NCI-H2227 (cell line): ENCODE measurements around the gene FANCD2.
"Not testable (repeated sequence)": the region's sequence is repeated elsewhere in the genome, so short reads cannot be mapped to it uniquely, and the experiment has no call there.

Experiments
- DNase-seq: peaks from one replicate; lab custom pipeline; 2025; ENCODE audit not compliant: unreplicated experiment; lab: John Stamatoyannopoulos, UW

Gene FANCD2

DNA sequence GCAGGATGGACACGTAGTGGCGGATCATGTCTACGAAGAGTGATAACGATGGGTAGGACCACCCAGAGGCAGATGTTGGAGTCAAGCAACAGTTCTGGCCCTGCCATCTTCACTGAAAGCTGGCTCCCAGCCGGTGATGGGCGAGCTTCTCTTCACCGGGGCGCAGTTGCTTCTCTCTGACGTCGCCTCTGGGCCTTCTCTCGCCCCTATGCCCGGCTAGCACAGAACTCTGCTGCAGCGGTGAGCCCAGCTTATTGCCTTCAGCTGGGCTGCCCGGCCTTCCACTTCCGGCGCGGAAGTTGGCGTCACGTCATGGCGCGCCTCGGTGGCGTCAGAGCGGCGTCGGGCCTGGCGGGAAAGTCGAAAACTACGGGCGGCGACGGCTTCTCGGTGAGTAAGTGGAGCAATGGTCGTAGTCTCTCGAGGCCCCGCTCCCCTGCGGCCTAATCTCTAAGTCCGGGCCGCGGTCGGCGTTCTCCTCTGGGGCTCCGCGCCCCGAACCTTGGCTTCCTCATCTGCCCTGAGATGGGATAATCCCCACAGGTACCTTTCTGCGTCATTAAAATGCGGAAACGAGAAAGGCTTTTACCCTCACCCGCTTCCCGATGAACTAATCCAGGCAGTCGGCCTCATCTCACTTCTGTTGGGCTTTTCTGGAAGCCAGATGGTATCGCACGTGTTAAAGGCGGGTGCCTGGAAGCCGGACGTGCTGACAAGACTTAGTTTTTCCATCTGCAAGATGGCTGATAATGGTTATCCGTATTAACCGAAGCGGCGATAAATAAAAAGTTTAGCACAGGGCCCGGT lies at the start of gene FANCD2:
Gene FANCD2 (plus strand): TSS at position 354 of the 807 bp plus-strand sequence. CDS start 2,221 bp downstream, outside the sequence.
- DNase-seq: peak; percentile 90

DNA sequence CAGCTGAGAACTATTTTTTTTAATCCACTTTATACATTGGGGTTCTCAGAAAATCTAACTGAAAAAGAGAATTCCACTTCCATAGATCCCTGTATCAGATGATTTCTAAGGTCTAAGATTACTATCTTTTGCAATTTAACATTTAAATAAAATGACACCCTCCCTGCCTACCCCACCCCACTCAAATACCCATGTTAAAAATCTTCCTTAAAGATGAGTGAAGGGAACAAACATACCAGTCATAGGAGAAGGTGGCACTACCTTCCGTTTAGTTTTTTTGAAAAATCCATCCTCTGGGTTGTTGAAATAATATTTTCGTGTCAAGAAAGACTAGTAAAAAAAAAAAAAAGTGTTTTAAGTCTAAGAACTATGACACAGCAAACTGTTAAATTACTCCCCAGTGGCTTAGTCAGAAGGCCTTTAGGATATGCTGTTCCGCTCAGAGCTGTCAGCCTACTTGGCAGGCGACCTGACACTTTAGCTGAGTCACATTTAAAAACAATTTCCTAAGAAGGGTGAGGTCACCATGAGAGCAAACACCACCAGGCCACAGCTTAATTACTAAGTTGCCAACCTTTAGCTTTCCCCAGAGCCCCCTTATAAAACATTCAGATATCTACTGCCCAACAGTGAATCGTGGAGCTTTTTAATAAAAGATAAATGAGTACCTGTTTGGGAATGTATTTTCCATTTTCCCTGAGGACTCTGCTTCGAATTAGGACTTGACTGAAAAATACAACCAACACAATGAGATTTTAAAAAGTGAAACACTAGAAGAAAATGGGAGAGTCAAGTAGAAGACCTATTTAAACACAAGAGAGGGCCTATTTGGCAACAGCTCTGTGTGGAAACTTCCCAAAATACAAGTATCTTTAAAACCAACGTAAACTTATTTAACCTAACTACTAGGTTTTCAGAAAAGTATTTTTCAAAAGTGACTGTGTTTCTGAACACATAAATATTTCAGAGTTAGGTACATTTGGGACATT lies 49.2 kb upstream of the FANCD2 start:
- DNase-seq: no peak

DNA sequence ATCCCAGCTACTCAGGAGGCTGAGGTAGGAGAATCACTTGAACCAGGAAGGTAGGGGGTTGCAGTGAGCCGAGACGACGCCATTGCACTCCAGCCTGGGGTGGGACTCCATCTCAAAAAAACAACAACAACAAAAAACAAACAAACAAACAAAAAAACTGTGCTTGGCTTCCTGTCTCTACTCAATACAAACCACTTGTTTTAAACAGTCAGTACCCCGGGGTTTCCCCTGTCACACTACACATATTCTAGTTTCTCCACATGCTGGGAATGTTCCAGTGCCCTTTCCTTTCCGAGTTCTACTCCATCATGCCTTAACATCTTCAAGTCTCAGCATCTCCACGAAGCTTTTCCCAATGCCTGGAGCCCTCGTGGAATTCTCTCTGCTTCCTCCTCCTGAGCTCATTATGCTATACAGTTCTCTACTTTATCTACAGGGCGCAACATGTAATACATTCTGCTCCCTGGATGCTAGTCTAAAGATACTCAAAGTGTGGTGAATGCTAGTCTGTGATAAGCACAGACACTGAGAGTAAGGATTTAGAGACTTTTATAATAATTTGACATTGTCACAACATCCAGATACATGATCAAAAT lies 47.4 kb upstream of the FANCD2 start:
- no peak for DNase-seq

DNA sequence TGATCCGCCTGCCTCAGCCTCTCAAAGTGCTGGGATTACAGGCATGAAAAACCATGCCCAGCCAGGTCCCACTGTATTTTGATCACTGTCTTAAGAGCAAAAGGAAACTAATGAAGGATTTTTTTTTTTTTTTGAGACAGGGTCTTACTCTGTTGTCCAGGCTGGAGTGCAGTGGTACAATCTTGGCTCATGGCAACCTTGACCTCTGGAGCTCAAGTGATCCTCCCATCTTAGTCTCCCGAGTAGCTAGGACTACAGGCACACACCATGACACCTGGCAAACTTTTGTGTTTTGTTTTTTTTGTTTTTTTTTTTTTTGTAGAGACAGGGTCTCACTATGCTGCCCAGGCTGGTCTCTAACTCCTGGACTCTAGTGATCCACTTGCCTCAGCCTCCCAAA lies 46.0 kb upstream of the FANCD2 start:
- DNase-seq: no peak

DNA sequence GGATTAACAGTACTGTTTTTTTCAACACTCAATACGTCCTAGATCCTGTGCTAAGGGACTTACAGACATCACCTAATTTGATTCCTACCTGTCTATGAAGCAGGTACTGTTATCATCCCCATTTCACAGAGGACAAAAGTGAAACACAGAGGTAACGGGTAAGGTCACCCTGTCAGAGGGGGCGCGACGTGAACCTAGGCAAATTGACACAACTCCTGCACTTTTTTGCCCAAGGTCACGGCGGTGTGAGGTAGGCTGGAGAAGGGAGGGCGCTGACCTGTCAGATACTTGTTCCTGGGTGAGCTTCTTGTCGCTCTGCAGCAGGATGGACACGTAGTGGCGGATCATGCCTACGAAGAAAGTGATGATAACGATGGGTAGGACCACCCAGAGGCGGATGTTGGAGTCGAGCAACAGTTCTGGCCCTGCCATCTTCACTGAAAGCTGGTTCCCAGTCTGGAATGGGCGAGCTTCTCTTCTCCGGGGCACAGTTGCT lies 40.0 kb upstream of the FANCD2 start:
- no peak for DNase-seq

DNA sequence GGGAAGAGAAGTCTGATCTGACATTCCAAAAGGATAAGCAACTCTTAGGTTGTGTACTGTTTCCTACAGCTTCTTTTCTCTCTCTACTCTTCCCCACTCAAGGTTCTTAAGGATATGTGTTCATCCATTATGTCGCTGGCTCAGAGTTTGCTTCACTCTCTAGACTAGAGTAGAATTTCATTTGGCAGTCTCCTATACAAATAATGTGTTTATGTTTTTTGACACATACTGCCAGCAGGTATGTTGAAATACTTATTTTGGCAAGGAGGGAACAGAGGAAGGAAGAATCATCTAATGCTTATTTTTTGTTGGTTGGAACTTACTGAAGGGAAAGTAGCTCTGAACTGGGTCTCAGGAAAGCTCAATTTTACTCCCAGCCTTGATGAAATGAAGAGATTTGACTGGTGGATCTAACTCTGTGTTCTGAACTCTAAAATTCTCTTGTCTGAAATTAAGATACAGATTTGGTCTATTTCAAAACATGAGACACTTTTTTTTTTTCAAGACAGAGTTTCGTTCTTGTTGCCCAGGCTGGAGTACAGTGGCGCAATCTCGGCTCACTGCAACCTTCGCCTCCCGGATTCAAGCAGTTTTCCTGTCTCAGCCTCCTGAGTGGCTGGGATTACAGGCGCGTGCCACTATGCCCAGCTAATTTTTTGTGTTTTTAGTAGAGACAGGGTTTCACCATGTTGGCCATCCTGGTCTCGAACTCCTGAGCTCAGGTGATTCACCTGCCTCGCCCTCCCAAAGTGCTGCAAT lies 32.0 kb upstream of the FANCD2 start:
- DNase-seq: no peak

DNA sequence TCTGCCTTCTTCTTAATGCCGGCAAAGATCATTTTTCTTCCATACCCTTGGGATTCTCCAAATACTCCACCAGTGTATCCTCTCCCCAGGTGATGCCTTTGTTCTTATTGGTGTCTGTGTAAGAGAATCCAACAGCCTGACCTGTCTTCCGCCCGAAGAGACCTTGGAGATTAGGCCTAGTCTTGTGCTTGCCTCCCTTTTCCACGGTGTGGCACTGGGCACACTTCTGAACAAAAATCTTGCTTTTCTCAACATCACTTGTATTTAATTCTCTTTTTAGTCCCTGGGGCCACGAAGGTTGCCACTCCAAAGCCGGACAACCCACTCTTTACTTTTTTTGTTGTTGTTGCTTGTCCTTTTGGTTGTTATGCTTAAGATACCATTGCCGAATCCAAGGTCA lies 25.6 kb upstream of the FANCD2 start:
- DNase-seq: no peak

DNA sequence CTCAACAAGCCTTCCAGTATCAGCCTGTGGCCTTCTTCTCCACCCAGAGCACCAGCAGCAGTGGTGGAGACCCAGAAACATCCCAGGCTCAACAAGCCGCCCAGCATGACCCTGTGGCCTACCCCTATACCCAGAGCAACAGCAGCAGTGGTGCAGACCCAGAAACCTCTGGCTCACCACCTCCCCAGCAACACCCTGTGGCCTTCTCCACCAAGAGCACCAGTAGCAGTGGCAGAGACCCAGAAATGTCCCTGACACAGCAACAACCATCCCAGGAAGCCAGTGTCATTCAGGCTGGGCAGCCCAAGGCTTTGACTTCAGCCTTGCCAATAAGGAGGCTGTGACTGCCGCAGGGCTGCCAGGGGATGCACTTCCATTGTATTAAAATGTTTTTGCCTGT lies 23.3 kb upstream of the FANCD2 start:
- DNase-seq: no peak

DNA sequence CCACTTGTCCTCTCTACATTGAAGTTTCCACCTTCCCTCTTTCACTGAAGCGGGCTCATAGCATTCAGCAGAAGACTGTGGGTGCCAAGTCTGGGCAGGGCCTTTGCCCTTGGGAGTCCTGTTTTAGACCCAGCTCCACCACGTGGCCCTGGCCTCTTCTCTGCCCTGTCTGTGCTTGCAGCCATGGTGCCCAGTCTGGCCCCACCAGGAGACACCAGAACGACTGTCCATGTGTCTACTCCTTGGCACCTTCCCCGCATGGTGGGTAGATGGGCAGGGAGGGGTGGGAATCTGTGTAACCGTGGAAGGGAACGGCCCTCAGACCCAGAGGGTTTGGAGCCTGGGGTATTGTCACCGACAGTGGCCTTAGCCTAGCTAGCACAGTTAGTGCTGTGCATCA lies 21.7 kb upstream of the FANCD2 start:
- no peak for DNase-seq

DNA sequence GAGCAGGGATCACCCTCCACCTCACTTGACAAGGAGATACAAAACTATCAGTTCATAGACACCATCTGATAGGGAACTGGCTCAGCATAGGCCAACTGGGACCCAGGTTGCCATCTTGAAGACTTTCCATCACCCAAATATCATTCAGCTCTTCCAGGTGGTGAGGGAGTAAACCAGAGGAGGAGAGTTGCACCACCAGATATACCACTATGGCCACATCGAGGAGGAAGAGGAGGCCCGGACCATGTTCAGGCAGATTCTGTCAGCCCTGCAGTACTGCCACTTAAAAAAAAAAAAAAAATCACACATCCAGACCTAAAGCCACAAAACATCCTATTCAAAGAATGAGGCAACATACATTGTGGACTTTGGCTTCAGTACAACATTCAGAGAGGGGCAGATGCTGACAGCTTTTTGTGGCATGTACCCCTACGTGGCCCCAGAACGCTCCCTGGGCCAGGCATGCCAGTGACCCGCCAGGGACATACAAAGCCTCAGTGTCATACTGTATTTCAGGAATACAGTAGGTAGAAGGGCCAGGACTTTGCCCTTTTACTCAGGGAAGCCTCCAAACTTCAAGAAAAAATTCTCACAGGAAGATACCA lies 21.2 kb upstream of the FANCD2 start:
- no peak for DNase-seq

DNA sequence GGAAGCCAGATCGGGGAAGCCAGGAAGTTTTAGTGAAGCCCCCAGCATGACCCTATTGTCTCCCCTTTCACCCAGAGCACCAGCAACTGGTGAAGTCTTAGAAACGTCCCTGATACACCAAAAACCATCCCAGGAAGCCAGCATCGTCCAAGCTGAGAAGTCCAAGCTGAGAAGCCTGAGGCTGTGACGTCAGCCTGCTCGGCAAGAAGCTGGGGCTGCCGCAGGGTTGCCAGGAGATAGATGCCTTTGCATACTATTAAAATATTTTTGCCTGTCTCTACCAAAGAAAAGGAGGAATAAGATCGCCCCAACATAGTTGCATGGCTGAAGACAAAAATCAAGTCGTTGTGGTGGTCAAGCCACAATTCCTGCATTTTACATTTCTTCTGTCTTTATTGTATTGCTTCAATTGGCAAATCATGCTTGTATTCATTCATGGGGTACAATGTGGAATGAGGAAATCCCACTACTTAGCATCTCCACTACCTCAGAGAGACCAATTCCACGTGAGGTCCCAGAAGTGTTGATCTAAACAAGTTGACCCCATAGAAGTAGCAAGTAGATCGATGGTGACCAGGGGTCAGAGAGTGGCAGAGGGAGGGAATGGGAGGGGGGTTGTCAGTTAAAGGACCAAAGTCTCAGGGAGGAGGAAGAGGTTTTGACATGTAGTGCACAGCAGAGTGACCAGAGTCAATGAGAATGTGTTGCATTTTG lies 20.0 kb upstream of the FANCD2 start:
- no peak for DNase-seq

DNA sequence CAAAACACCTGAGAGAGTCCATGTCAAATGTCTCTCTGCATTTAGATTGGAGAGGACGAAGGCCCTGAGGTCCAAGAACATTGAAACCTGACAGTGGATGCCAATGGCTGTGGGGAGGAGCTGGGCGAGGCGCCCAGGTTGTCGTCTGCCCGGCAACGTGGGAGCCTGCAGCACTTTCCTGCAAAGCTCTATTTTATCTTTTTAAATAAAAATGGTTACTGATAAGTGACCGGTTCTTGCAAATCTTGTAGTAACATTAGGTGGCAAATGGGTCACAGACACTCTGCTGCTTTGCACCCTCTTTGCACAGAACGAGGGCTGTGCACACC lies 19.5 kb upstream of the FANCD2 start:
- DNase-seq: no peak

DNA sequence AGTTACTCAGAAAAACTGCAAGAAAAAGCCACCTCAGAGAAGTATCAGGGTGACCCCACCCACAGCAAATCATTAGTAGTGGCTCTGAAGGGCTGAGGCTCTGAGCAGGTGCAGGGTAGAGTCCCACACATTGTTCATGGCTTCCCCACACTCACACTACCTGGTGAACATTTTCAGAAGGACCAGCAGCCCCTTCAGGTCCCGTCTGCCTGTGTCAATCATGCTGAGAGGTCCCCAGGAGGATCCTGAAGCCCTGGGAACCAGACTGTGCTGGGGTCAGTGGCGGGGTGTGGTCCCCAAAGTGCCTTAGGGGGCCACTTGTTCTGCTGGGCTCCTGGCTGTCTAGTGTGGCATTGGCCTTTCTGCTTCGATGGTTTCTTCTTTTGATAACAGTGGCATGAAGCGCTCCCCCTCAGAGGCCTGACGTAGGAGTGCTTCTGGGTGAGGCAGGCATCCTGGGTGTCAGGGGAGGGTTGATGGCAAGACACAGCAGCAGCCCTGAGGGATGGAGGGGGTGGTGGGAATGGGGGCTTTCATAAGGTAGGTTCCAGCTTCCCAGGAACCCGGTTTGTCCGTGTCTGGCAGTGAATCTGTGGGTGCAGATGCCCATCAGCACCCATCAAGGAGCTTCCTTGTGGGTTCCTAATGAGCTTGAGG lies 19.0 kb upstream of the FANCD2 start:
- DNase-seq: no peak

DNA sequence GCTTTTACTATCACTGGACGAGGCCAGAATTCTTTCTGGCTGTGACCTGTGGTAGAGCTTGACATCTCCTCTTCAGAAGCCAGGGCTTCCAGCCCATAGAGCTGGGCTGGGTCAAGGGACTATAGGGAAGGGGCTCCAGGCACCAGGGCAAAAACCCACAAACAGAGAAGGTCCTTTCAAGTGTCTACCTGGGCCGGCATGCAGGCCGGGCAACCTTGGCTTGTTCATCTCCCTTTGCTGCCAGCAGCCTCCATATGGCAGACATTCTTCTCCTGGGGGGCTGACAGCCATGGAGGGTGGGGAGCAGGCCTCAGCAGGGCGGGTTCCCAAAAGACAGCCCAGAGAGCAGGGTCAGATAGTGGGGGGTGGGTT lies 18.0 kb upstream of the FANCD2 start:
- not testable (repeated sequence) for DNase-seq

DNA sequence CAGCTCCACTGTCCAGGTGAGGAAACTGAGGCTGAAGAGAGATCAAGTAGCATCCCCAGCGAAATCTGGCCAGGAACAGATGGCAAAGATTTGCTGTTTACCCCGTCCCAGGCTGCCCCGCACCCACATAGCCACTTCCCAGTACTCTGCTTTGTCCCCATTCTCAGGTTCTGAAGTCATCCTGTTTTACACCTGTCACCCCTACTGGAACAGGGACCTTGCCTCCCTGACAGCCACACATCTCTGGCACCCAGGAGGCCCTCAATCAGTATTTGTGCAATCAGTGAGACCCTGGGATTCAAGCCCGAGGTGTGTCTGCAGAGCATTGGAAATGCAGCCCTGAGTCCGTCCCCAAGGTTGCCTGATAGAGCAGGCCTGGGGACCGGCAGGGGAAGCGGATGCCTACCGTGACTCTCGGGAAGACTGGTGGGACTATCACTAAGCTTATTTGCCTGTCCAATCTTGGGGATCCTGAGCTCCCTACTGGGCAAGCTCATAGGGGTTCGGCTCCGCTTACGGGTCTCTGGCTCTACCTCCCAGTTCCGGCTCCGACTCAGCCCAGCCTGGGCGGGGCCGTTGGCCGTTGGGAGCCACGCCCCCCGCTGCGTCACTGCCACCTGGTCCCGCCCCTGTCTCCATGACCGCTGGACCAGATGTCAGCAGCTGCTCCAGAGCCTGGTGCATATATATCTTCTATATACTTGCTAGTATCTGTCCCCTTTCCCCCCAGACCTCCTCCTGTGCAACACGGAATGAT lies 17.5 kb upstream of the FANCD2 start:
- DNase-seq: peak; percentile 83

DNA sequence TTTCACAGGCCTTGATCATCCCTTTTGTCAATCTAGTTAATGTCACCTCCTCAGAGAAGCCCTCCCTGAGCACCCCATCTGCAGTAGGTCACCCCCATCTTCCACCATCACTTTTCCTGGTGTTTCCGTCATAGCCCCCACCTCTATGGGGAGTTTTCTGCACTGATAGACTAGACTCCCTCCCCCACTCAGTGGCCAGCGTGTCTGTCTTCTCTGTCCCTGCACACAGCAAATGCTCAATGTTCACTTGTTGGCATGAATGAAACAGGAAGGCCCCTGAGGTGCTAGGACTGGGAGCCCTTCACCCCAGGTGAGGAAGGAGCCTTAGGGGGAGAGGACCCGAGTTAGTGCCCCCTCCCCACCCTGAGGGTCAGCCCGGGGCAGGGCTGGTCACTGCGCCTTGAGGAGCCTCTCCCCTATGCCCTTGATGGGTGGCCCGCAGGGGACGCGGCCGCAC lies 15.8 kb upstream of the FANCD2 start:
- no peak for DNase-seq

DNA sequence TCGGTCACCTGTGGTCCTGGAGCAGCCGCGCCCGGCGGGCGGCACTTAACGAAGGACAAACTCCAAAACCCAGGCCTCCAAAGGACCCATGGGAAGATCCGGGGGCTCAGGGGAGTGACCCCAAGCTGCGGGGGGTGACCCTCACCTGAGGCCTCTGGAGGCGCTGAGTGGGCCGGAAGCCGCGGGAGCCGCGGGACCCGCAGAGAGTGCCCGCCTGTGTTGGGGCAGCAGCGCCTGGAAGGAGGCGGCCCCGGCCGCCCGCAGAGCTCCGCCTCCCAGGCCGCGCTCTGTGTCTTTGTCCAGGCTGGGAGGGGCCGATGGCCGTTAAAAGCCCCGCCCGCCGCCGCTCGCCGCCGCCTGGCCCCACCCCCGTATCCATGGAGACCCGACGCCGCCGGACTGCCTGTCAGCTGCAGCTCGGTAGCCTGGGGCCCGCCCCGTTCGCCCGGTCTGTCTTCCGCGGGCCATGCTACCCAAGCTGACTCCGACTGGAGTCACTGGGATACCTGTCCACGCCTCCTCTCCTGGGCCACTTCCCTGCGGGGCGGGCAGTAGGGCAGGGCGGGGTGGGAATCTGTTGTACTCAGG lies 15.3 kb upstream of the FANCD2 start:
- peak; percentile 91 for DNase-seq

DNA sequence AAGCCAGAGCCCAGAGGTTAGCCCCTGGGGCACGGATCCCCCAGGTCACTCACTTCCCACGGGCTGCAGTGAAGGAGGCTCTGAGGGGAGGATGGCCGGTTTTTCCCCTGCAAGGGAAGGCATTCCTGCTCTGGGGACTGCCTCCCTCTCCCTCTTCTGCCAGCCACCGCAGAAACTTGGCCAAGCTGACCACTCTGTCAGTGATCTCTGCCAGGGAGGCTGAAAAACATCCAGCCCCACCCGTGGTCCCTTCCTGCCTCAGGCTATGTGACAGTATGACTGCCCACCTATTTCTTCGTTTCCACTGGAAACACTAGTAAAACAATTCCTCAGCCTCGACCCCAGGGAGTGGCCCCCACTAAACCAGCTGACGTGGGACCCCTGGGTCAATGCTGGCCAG lies 14.6 kb upstream of the FANCD2 start:
- no peak for DNase-seq
